ENCODE data around the gene CCDC120. TPM values are rescaled to one million over a fixed set of nuclear protein-coding genes. Genes with fewer than 3 reads are reported as not detected.

Gene CCDC120
- total RNA-seq, 1 experiment from 2014 or later, result 11.0 TPM

DNA sequence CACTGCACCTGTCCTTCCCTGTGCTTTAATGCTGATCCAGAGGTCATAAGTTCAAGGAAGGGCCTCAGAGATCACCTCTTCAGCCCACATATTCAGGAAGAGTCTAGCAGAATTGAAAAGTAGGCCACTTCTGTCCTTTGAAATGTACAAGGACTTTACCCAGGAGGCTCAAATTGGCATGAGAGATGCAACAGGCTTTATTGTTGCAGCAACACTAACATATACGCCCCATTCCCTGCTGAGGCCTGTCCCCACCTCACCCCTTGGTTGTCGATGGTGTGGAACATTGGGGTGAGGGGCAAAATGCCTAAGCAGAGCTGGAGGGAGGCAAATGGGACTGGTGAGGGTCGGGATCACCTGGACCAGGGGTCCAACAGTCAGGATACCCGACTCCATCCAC, 12.2 kb downstream of the CCDC120 start:
- H3K27ac ChIP-seq (ENCODE audit: low read length), result no peak overlapping the region
- no peak overlapping the region for H3K4me3 ChIP-seq (ENCODE audit: low read depth in 2 of 2, low read length in 2 of 2)
- ChIA-PET CTCF (no interaction called here), POLR2A (no interaction called here)
- H3K4me1 ChIP-seq (ENCODE audit: control insufficient read depth, insufficient read depth, low read length), result no peaks in the 10 kb centered on the region
- H3K9me3 ChIP-seq (ENCODE audit: control insufficient read depth, insufficient read depth, low read depth, low read length), result no peaks in the 10 kb centered on the region
- no TSS peak for BruUV-seq (replicated peaks)
- ATAC-seq, result no peak
- no peaks in the 10 kb centered on the region for H3K27me3 ChIP-seq (ENCODE audit: control insufficient read depth, insufficient read depth, low read length)
- TF ChIP-seq, protein P1, sequence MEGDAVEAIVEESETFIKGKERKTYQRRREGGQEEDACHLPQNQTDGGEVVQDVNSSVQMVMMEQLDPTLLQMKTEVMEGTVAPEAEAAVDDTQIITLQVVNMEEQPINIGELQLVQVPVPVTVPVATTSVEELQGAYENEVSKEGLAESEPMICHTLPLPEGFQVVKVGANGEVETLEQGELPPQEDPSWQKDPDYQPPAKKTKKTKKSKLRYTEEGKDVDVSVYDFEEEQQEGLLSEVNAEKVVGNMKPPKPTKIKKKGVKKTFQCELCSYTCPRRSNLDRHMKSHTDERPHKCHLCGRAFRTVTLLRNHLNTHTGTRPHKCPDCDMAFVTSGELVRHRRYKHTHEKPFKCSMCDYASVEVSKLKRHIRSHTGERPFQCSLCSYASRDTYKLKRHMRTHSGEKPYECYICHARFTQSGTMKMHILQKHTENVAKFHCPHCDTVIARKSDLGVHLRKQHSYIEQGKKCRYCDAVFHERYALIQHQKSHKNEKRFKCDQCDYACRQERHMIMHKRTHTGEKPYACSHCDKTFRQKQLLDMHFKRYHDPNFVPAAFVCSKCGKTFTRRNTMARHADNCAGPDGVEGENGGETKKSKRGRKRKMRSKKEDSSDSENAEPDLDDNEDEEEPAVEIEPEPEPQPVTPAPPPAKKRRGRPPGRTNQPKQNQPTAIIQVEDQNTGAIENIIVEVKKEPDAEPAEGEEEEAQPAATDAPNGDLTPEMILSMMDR (IDR thresholded peaks at IDR 0.05), result no peak
- TF ChIP-seq SIN3A (IDR thresholded peaks at IDR 0.05; ENCODE audit: borderline replicate concordance, insufficient read depth, low read depth, low read length) (no peak), POLR2AphosphoS5 (IDR thresholded peaks at IDR 0.05; ENCODE audit: low read depth, low read length) (no peak), TCF7L2 (IDR thresholded peaks at IDR 0.05; ENCODE audit: low read depth, low read length) (no peak)
- TF ChIP-seq, protein P2, sequence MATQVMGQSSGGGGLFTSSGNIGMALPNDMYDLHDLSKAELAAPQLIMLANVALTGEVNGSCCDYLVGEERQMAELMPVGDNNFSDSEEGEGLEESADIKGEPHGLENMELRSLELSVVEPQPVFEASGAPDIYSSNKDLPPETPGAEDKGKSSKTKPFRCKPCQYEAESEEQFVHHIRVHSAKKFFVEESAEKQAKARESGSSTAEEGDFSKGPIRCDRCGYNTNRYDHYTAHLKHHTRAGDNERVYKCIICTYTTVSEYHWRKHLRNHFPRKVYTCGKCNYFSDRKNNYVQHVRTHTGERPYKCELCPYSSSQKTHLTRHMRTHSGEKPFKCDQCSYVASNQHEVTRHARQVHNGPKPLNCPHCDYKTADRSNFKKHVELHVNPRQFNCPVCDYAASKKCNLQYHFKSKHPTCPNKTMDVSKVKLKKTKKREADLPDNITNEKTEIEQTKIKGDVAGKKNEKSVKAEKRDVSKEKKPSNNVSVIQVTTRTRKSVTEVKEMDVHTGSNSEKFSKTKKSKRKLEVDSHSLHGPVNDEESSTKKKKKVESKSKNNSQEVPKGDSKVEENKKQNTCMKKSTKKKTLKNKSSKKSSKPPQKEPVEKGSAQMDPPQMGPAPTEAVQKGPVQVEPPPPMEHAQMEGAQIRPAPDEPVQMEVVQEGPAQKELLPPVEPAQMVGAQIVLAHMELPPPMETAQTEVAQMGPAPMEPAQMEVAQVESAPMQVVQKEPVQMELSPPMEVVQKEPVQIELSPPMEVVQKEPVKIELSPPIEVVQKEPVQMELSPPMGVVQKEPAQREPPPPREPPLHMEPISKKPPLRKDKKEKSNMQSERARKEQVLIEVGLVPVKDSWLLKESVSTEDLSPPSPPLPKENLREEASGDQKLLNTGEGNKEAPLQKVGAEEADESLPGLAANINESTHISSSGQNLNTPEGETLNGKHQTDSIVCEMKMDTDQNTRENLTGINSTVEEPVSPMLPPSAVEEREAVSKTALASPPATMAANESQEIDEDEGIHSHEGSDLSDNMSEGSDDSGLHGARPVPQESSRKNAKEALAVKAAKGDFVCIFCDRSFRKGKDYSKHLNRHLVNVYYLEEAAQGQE (IDR thresholded peaks at IDR 0.05; ENCODE audit: insufficient read depth in 1 of 2, low read depth in 2 of 2, low read length in 1 of 2), result no peak
- in situ Hi-C loops (cut with HindIII; ENCODE audit: low pct_unique_long_range_greater_than_20kb, low sequenced_read_pairs) (no loop called here), intact Hi-C loops (cut with micrococcal nuclease; ENCODE audit: unreplicated experiment) (no loop called here)
- no peak for DNase-seq (ENCODE audit: low read depth, low spot score)
- no peaks in the 10 kb centered on the region for H3K36me3 ChIP-seq (ENCODE audit: control insufficient read depth, insufficient read depth, low read length)

DNA sequence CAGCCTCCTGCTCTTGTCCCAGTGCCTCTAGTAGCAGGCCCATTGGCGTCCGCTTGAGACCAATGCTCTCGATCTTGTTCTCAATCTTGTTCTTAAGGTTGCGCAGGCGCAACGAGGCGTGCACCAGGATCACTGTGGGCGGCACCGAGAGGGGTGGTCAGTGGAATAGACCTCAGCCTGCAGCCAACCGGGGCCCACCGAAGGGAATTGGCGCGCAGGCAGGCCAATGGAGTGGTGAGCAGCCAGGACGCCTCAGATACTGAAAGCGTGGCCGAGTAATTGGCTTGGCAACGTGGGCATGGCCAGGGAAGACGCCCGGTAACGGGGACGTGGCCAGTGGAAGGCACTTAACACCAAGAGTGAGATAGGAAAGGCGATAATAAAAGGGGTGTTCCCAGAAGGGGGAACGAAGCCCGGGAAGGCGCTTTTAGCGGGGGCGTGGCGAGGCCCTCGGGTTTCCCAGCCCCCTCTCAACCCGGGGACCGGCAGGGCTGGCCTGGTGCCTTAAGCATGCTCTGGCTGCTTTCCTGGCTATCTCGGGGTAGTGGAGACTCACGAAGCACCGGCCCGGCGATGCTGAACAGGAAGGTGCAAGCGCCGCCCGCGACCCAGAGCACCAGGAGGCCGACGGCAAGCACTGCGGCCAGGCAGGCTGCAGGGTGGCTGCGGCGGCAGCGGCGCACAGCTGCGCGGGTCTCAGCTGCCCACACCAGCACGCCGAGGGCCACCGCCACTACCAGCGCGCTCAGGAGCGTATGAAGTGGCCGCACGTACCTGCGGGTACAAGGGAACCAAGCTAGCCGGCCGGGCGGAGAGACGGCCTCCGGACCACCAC, 13.3 kb downstream of the CCDC120 start:
- in situ Hi-C loops (cut with HindIII; ENCODE audit: low pct_unique_long_range_greater_than_20kb, low sequenced_read_pairs), result no loop called here
- no peaks in the 10 kb centered on the region for H3K36me3 ChIP-seq (ENCODE audit: control insufficient read depth, insufficient read depth, low read length)
- ATAC-seq, result no peak
- no peak for TF ChIP-seq SIN3A (IDR thresholded peaks at IDR 0.05; ENCODE audit: borderline replicate concordance, insufficient read depth, low read depth, low read length)
- TF ChIP-seq, protein P1 (IDR thresholded peaks at IDR 0.05), result no peak
- TF ChIP-seq, protein P2 (IDR thresholded peaks at IDR 0.05; ENCODE audit: insufficient read depth in 1 of 2, low read depth in 2 of 2, low read length in 1 of 2), result no peak
- TF ChIP-seq POLR2AphosphoS5 (IDR thresholded peaks at IDR 0.05; ENCODE audit: low read depth, low read length), result no peak
- no peak for TF ChIP-seq TCF7L2 (IDR thresholded peaks at IDR 0.05; ENCODE audit: low read depth, low read length)
- no peak for DNase-seq (ENCODE audit: low read depth, low spot score)
- no TSS peak for BruUV-seq (replicated peaks)
- ChIA-PET CTCF (no interaction called here), POLR2A (interaction anchor here (0.5 kb wide), 1 partner anchor 97 kb away, joined by 6 read pairs; no protein-coding TSS in a partner anchor)
- H3K27me3 ChIP-seq (ENCODE audit: control insufficient read depth, insufficient read depth, low read length), result no peaks in the 10 kb centered on the region
- no peak overlapping the region for H3K27ac ChIP-seq (ENCODE audit: low read length)
- H3K9me3 ChIP-seq (ENCODE audit: control insufficient read depth, insufficient read depth, low read depth, low read length), result no peaks in the 10 kb centered on the region
- intact Hi-C loops (cut with micrococcal nuclease; ENCODE audit: unreplicated experiment), result no loop called here
- H3K4me1 ChIP-seq (ENCODE audit: control insufficient read depth, insufficient read depth, low read length), result no peaks in the 10 kb centered on the region
- peak overlapping the region in 1 of 2 experiments; percentile 87; a peak in 1 of 4 replicates for H3K4me3 ChIP-seq (ENCODE audit: low read depth in 2 of 2, low read length in 2 of 2)

Measured in Panc1 (cell line).